Glutamatergic neuron (in vitro differentiated cells): ENCODE data around the gene AGPAT4. TPM values are rescaled to one million over a fixed set of nuclear protein-coding genes. Genes with fewer than 3 reads are reported as not detected.

Experiments
- DNase-seq: peaks from one replicate; pipeline ENCODE4 v3.0.0; 2022
- H3K27ac Mint-ChIP-seq: one replicate; pipeline ENCODE4 v1.8.0; 2020; ENCODE audit warnings: mild to moderate bottlenecking, mixed read lengths, inconsistent platforms; ENCODE audit not compliant: unreplicated experiment
- H3K27me3 Mint-ChIP-seq: one replicate; pipeline ENCODE4 v1.8.0; 2020; ENCODE audit warnings: mild to moderate bottlenecking, moderate library complexity, mixed read lengths, inconsistent platforms; ENCODE audit not compliant: unreplicated experiment
- H3K36me3 Mint-ChIP-seq: one replicate; pipeline ENCODE4 v1.8.0; 2020; ENCODE audit warnings: mild to moderate bottlenecking, mixed read lengths, inconsistent platforms; ENCODE audit not compliant: unreplicated experiment
- H3K4me1 Mint-ChIP-seq: one replicate; pipeline ENCODE4 v1.8.0; 2020; ENCODE audit warnings: mild to moderate bottlenecking, low read depth, mixed read lengths, inconsistent platforms; ENCODE audit not compliant: unreplicated experiment
- H3K4me3 Mint-ChIP-seq: one replicate; pipeline ENCODE4 v1.8.0; 2020; ENCODE audit warnings: mild to moderate bottlenecking, mixed read lengths, inconsistent platforms; ENCODE audit not compliant: unreplicated experiment
- H3K9me3 Mint-ChIP-seq: one replicate; pipeline ENCODE4 v1.8.0; 2020; ENCODE audit warnings: mild to moderate bottlenecking, moderate library complexity, mixed read lengths, inconsistent platforms; ENCODE audit not compliant: unreplicated experiment
- total RNA-seq: library from RNA; stranded (reverse); fragmentation: NEBNext Ultra II Directional; extraction: Animal tissue kit (Norgen Biotek cat#: 25700); gene quantifications from one replicate; pipeline ENCODE4 v1.2.1, GENCODE V29; 2021; ENCODE audit not compliant: unreplicated experiment
- TF ChIP-seq, protein P1 (sequence below): fragments of 200-600 bp; sonication (generic); IDR thresholded peaks from one replicate; pipeline ENCODE4 v1.5.0; 2021; ENCODE audit not compliant: partially characterized antibody, unreplicated experiment

AGPAT4 gene
- total RNA-seq, 1 donor from 2014 or later: 90.2 TPM

DNA sequence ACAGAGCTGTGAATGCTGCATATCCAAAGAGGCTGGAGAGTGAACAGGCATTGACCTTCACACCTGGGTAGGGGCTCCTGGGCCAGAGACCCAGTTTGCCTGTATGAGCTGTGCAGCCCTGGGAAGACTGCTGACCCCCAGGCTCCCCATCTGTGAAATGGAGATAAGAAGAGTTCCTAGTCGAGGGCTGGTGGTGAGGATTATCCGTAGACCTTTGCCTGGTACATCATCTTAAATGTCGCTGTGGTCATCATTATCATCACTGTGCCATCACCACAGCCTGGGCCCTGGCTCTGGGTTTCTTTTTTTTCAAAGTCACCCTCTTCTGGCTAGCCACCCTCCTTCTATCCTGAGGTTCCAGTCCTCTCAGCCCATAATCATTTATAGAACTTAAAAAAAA, 12.0 kb downstream of the AGPAT4 start:
- H3K4me1 Mint-ChIP-seq: peaks cover 17% of the 10 kb centered on the region
- H3K27me3 Mint-ChIP-seq: no peaks in the 10 kb centered on the region
- H3K27ac Mint-ChIP-seq: no peak overlapping the region
- H3K4me3 Mint-ChIP-seq: no peak overlapping the region
- peaks cover 4% of the 10 kb centered on the region for H3K9me3 Mint-ChIP-seq
- peaks cover 7% of the 10 kb centered on the region for H3K36me3 Mint-ChIP-seq
- TF ChIP-seq, protein P1, sequence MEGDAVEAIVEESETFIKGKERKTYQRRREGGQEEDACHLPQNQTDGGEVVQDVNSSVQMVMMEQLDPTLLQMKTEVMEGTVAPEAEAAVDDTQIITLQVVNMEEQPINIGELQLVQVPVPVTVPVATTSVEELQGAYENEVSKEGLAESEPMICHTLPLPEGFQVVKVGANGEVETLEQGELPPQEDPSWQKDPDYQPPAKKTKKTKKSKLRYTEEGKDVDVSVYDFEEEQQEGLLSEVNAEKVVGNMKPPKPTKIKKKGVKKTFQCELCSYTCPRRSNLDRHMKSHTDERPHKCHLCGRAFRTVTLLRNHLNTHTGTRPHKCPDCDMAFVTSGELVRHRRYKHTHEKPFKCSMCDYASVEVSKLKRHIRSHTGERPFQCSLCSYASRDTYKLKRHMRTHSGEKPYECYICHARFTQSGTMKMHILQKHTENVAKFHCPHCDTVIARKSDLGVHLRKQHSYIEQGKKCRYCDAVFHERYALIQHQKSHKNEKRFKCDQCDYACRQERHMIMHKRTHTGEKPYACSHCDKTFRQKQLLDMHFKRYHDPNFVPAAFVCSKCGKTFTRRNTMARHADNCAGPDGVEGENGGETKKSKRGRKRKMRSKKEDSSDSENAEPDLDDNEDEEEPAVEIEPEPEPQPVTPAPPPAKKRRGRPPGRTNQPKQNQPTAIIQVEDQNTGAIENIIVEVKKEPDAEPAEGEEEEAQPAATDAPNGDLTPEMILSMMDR: no peak
- DNase-seq: no peak

DNA sequence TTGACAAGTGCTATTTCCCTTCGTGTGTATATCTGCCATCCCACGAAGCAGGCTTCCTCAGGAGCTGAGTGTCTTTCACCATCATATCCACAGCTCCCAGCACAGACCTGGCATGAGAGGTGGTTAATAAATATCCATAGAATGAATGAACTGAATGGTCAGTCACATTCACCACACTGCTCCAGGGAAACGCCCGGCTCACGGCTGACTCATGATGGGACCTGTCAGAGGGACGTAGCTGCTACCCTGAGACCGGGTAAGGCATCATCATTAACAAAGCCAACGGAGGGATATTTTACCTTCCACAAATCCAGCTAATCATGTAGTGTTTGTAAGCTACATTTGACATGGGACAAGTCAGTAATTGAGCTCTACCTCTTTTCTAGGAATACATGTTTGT, 12.5 kb downstream of the AGPAT4 start:
- Mint-ChIP-seq H3K27ac (peak overlapping the region; percentile 17), H3K9me3 (peaks cover 4% of the 10 kb centered on the region), H3K4me3 (no peak overlapping the region), H3K27me3 (no peaks in the 10 kb centered on the region), H3K4me1 (peaks cover 15% of the 10 kb centered on the region), H3K36me3 (peaks cover 7% of the 10 kb centered on the region)
- TF ChIP-seq, protein P1: no peak
- no peak for DNase-seq

DNA sequence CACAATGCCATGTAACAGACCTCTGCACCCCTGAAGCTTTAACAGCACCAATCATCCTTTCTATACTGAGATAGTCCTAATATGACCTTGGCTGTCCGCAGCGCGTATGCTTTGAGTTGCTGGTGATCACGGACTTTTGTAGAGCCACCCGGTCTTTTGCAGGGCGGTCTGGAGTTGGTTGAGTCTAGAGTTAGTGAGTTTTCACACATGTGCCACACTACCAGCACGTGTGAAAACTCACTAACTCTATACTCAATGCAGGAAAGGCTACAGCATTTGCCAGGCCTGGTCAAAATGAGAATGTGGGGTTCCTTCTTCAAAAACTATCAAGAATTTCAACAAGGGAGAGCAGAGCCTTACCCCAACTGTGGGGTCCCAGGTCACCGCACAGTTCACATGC, 14.6 kb downstream of the AGPAT4 start:
- Mint-ChIP-seq H3K36me3 (peaks cover 7% of the 10 kb centered on the region), H3K4me1 (peaks cover 15% of the 10 kb centered on the region), H3K27ac (no peak overlapping the region), H3K4me3 (no peak overlapping the region), H3K9me3 (peaks cover 4% of the 10 kb centered on the region), H3K27me3 (no peaks in the 10 kb centered on the region)
- TF ChIP-seq, protein P1: no peak
- DNase-seq: no peak

DNA sequence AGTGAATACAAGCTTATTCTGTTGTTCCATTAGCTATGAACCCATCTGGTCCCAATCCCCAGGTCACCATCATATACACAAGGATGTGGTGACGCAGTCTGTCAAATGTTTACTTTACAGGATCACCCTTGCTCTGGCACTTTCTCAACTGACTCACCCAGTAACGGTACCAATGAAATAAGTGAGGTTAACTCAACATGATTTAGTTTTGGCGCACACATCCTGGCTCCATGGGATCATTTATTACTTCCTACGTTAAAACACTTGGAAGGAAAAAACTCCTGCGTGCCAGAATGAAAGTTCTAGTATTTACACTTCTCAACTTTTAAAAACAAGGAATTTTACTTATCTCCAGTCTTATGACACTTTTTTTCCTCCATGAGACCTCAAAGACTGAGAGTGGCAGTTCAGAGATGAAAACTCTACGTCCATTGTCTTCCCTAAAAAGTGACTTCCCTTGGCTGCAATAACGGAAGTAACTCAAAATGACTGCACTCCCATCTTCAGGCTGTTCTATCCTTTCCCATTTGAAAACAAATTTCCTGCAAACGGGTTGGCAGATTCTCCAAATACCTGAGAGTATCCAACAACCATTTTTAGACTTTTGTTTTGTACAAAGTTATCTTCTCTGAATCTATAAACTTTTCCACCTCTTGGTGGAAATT, 15.9 kb downstream of the AGPAT4 start:
- Mint-ChIP-seq H3K27ac (peak overlapping the region; percentile 0), H3K4me3 (no peak overlapping the region), H3K27me3 (no peaks in the 10 kb centered on the region), H3K4me1 (peaks cover 15% of the 10 kb centered on the region), H3K36me3 (peaks cover 7% of the 10 kb centered on the region), H3K9me3 (peaks cover 4% of the 10 kb centered on the region)
- TF ChIP-seq, protein P1: no peak
- no peak for DNase-seq

DNA sequence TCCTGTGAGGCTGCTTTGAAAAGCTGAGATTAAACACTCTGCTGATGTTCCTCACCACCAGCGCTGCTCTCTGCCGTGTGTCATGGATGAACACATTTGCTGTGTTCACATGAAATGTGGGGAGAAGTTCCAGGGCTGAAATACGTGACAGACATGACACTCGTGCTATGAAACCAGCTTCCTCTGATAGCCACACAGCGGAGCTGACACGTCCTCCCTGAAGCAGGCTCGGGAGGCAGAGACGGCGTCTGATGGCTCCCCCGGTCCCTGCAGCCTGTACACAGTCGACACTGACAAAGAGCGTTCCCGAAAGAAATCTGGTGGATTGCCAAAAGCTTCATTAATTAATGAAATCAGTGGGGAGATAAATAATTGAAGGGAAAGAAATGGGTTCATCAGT, 17.5 kb downstream of the AGPAT4 start:
- Mint-ChIP-seq H3K4me3 (no peak overlapping the region), H3K27ac (no peak overlapping the region), H3K27me3 (peaks cover 2% of the 10 kb centered on the region), H3K9me3 (peaks cover 4% of the 10 kb centered on the region), H3K36me3 (no peaks in the 10 kb centered on the region), H3K4me1 (peaks cover 19% of the 10 kb centered on the region)
- TF ChIP-seq, protein P1: no peak
- no peak for DNase-seq
